GM12801 (cell line): ENCODE results near the gene PHYKPL.

Experiments
- CTCF ChIP-seq: IDR thresholded peaks from one replicate; pipeline ENCODE4 v1.5.1; 2011; ENCODE audit warnings: control low read depth; ENCODE audit not compliant: insufficient read length; ENCODE audit errors: extremely low read depth

PHYKPL gene

GRCh38 chr5:178271726-178272479, 39.3 kb upstream of the PHYKPL start:
- TF ChIP-seq CTCF, result no peak

DNA sequence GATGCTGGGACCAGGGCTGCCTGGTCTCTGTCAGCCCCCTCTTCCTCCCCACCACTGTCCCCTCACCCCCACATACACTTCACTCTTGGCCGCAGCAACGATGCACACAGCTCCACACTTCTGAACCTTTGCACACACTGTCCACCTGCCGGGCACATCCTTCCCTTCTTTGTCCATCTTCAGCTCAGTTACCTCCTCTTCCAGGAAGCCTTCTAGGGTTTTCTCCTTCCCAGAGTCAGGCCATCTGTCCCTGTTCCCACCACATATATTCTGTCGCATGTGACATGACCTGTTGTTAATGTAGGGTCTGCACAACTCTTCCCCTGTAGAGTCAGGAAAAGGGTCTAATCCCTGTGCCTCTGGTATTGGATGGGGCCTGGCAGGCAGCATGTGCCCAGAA, 38.6 kb upstream of the PHYKPL start:
- no peak for TF ChIP-seq CTCF

DNA sequence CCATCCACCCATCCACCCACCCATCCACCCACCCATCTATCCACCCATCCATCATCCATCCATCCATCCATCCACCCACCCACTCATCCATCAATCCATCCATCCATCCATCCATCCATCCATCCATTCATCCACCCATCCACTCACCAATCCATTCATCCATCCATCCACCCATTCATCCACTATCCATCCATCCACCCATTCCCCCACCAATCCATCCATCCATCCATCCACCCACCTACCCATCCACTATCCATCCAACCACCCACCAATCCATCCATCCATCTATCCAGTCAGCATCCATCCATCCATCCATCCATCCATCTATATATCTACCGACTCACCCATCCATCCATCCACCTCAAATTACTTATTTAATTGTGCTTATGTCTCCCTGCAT, 36.9 kb upstream of the PHYKPL start:
- no peak for TF ChIP-seq CTCF

GRCh38 chr5:178267876-178268275, 35.3 kb upstream of the PHYKPL start:
- TF ChIP-seq CTCF, result no peak

DNA sequence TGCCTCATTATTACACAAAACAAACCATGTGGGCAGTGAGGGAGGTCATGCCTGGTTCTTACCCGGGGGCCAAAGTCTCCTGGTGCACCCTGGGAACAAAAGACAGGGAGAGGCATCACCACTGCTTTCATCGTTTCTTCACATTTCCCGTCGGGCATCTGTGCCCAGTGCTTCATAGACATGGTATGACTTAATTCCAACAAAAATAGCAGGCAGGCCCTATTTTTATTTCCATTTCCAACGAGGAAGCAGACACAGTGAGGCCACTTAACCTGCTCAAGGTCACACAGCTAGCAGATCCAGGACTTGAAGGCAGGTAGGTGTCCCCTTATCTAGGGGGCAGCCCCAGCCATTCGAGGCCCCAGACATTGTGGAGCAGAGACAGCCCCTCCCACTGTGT, 34.6 kb upstream of the PHYKPL start:
- TF ChIP-seq CTCF, result no peak

DNA sequence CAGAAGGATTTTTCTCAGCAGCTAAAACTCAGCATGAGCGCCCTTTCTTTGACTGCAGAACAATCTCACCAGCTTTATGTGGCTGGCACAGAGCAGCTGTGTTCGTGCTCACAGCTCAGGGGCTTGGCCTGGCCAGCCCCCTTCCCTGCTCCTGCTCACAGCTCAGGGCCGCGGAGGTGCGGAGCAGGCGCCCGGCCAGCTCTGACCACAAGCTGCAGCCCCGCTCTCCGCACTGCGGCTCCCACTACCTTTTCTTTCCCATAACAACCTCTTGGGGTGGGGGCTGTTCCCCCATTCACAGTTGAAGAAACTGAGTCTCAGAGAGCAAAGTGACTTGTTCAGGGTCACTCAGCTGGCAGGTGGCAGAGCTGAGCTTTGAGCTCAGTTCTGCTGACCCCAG, 34.0 kb upstream of the PHYKPL start:
- TF ChIP-seq CTCF, result no peak

DNA sequence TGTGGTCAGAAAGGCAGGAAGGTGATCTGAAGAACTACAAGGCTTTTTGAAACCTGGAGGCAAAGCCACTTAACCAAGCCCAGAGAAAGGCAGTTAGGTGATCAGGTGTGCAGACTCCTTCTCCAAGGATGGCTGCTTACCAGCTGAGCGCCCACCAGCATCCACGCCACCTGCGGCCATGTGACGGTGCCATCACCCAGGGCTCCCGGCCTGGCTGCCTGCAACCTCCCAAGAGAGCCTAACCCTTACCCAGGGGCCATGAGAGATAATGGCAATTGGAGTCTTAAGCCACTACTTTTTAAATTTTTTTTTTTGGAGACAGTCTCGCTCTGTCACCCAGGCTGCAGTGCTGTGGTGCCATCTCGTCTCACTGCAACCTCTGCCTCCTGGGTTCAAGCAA, 33.1 kb upstream of the PHYKPL start:
- TF ChIP-seq CTCF, result no peak
